NCI-H146 (cell line): Measurements from ENCODE around the gene ABTB1.

Source experiments
- DNase-seq: peaks from one replicate; lab custom pipeline; 2025; lab: John Stamatoyannopoulos, UW

ABTB1 gene

GRCh38 chr3:127720985-127721935, 48.5 kb downstream of the ABTB1 start:
- no peak for DNase-seq

- no peak for DNase-seq
These were observed 49.5 kb downstream of the ABTB1 start for GRCh38 chr3:127722091-127722784.

DNA sequence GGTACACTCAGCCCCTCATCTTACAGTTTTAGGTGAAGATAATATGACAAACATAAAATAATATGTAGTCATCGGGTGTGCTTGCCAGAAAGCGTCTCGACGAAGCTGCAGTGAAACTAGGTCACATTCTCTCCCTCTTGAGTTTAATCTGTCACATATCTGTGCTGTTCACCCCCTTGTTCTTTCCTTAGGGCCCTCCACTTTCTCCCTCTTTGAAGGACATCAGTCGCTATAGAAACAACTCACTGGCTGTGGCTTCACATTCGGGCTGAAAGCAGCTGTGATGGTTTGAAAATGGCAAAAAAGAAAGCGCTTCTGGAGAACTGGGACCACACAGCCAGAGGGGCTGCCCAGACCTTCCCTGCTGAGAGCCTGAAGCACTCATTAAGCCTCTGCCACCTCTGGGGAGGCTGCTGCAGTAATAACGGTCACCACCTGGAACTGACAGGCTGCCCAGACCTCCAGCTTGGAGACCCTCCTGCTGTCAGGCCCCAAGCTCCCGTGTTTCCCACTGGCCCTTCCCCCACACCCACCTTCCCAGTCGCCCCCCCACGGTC, 50.3 kb downstream of the ABTB1 start:
- peak; percentile 55 for DNase-seq

DNA sequence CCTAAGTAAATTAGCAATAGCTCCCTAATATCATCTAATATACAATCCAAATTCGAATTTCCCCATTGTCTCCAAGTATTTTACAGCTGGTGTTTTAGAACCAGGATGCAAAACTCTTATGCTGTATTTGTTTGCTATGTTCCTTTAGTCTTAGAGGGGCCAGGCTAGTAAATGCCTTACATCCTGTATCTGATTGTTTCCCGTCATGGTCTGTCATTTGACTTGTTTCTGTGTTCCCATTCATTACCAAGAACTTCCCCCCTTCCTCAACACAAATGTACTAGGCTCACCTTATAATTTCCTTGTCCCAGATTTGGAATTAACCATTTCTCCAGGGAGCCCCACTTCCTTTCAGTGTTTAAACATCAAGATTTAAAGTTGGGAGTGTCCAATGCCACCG, 54.1 kb downstream of the ABTB1 start:
- no peak for DNase-seq

DNA sequence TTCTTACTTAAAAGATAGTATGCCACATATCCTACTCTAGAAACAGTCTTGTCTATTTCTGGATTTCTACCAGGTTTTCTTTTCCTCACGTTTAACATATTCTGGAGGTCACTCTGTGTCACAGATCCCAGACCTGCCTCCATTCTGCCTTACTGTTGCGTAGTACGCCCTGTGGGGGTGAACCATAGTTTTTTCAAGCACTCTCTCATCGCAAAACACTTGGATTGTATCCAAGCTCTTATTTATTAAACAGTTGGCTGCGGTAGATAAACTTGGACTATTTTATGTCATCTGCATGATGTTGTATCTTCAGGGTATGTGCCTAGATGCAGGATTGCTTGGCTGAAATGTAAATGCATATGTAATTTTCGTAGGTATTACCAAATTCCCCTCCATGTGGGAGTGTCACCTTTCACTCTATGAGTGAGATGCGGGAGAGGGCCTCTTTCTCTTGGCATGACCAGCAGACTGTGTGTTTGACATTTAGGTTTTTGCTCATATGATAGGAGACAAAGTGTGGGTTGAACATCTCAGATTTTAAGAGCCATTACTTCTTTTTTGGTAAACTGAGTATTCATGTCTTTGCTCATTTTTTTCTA, 55.8 kb downstream of the ABTB1 start:
- DNase-seq = no peak

DNA sequence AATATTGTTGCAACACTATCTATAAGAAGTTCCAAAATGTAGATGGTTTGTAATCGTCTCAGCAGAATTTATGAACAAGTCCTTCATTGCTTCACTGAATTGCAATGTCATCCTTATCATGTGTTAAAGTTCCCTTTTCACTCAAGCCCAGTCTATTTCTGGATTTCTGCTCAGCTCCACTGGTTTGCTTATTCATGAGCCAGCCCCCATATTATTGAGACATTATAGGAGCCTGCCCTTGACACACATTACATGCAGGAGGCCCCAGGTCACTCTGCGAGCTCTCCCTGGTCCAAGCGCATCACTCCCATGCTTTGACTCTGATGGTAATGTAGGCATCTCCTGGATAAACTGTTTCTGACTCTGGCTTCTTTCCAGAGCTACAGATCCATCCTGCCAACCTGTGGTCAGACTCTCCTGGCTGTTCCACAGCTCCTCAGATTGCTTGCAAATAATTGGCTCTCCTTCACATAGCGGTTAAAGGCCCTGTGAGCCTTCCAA, 56.9 kb downstream of the ABTB1 start:
- DNase-seq = no peak

- no peak for DNase-seq
These were observed 57.4 kb downstream of the ABTB1 start for GRCh38 chr3:127730171-127730570.
